Activated CD8-positive, alpha-beta memory T cell treated with anti-CD3 and anti-CD28 coated beads, Interleukin-2, amount 50 U/mL, for 24 hours (primary cell): ENCODE results near the gene KAT6B.

ENCODE experiments used
- DNase-seq: peaks from one replicate; pipeline ENCODE4 v3.0.0-alpha.2; 2020; ENCODE audit errors: extremely low read depth

KAT6B gene

GRCh38 chr10:74983383-74983782, 157.0 kb downstream of the KAT6B start:
- no peak for DNase-seq

GRCh38 chr10:74987339-74988053, 161.1 kb downstream of the KAT6B start:
- no peak for DNase-seq

- no peak for DNase-seq
Observed at GRCh38 chr10:74988054-74988775, 161.8 kb downstream of the KAT6B start.

GRCh38 chr10:74988832-74989561, 162.6 kb downstream of the KAT6B start:
- no peak for DNase-seq

GRCh38 chr10:74991435-74991834, 165.0 kb downstream of the KAT6B start:
- no peak for DNase-seq

- no peak for DNase-seq
Observed at GRCh38 chr10:74992068-74992467, 165.7 kb downstream of the KAT6B start.

- no peak for DNase-seq
Observed at GRCh38 chr10:74993649-74994048, 167.2 kb downstream of the KAT6B start.

- DNase-seq, result no peak
Observed at GRCh38 chr10:74994854-74995253, 168.5 kb downstream of the KAT6B start.

GRCh38 chr10:74995806-74996205, 169.4 kb downstream of the KAT6B start:
- DNase-seq, result no peak

- no peak for DNase-seq
Observed at GRCh38 chr10:74997163-74997562, 170.8 kb downstream of the KAT6B start.

GRCh38 chr10:75000748-75001321, 174.4 kb downstream of the KAT6B start:
- DNase-seq, result no peak

GRCh38 chr10:75001715-75002350, 175.4 kb downstream of the KAT6B start:
- no peak for DNase-seq

- no peak for DNase-seq
Observed at GRCh38 chr10:75002351-75002725, 175.9 kb downstream of the KAT6B start.

- DNase-seq, result no peak
Observed at GRCh38 chr10:75002967-75003594, 176.7 kb downstream of the KAT6B start.

GRCh38 chr10:75003891-75004290, 177.5 kb downstream of the KAT6B start:
- DNase-seq, result no peak

GRCh38 chr10:75007646-75008045, 181.2 kb downstream of the KAT6B start:
- DNase-seq, result no peak

GRCh38 chr10:75008952-75009351, 182.6 kb downstream of the KAT6B start:
- no peak for DNase-seq

GRCh38 chr10:75009426-75009825, 183.0 kb downstream of the KAT6B start:
- no peak for DNase-seq

- DNase-seq, result no peak
Observed at GRCh38 chr10:75010373-75010772, 184.0 kb downstream of the KAT6B start.

GRCh38 chr10:75011221-75011620, 184.8 kb downstream of the KAT6B start:
- no peak for DNase-seq

- DNase-seq, result no peak
Observed at GRCh38 chr10:75012471-75012870, 186.1 kb downstream of the KAT6B start.
